Smooth muscle cell (in vitro differentiated cells): ENCODE results near the gene COPG1. TPM values are rescaled to one million over a fixed set of nuclear protein-coding genes. Genes with fewer than 3 reads are reported as not detected.
"Not testable (repeated sequence)": the region's sequence is repeated elsewhere in the genome, so short reads cannot be mapped to it uniquely, and the experiment has no call there.

ENCODE experiments used
- DNase-seq: peaks from one replicate; lab custom pipeline; 2025; ENCODE audit not compliant: unreplicated experiment; lab: John Stamatoyannopoulos, UW
- H2AFZ ChIP-seq: fragments of 200-600 bp; sonication (generic); 2 replicates; pipeline ENCODE4 v1.6.0; 2016; ENCODE audit warnings: antibody characterized with exemption, low read depth, mild to moderate bottlenecking
- H3F3A ChIP-seq: fragments of 200-600 bp; sonication (generic); 2 replicates; pipeline ENCODE4 v1.6.0; 2017; ENCODE audit warnings: antibody characterized with exemption, low read depth
- H3K27ac ChIP-seq: fragments of 200-600 bp; sonication (generic); 2 replicates; pipeline ENCODE4 v1.5.1; 2016; ENCODE audit warnings: low read depth, mild to moderate bottlenecking
- H3K27me3 ChIP-seq: fragments of 200-600 bp; sonication (generic); 2 replicates; pipeline ENCODE4 v1.6.1; 2016; ENCODE audit warnings: low read depth, mild to moderate bottlenecking
- H3K36me3 ChIP-seq: fragments of 200-600 bp; sonication (generic); 2 replicates; pipeline ENCODE4 v1.5.1; 2016; ENCODE audit warnings: low read depth
- H3K4me1 ChIP-seq: fragments of 200-600 bp; sonication (generic); 2 replicates; pipeline ENCODE4 v1.5.1; 2016; ENCODE audit warnings: low read depth
- H3K4me2 ChIP-seq: fragments of 200-600 bp; sonication (generic); 2 replicates; pipeline ENCODE4 v1.6.0; 2016; ENCODE audit warnings: mild to moderate bottlenecking
- H3K4me3 ChIP-seq: fragments of 200-600 bp; sonication (generic); 2 replicates; pipeline ENCODE4 v1.5.1; 2016; ENCODE audit warnings: mild to moderate bottlenecking
- H3K79me2 ChIP-seq: fragments of 200-600 bp; sonication (generic); 2 replicates; pipeline ENCODE4 v1.6.0; 2016; ENCODE audit warnings: low read depth, mild to moderate bottlenecking
- H3K9ac ChIP-seq: fragments of 200-600 bp; sonication (generic); 2 replicates; pipeline ENCODE4 v1.6.0; 2016; ENCODE audit warnings: low read depth
- H3K9me3 ChIP-seq: fragments of 200-600 bp; sonication (generic); replicated peaks from 2 replicates; pipeline ENCODE4 v1.5.1; 2016; ENCODE audit warnings: low read depth
- H4K20me1 ChIP-seq: fragments of 200-600 bp; sonication (generic); 2 replicates; pipeline ENCODE4 v1.6.0; 2016; ENCODE audit warnings: low read depth
- CTCF ChIP-seq: fragments of 200-600 bp; sonication (generic); IDR thresholded peaks from 2 replicates; pipeline ENCODE4 v1.5.1; 2017; ENCODE audit warnings: borderline replicate concordance, mild to moderate bottlenecking, antibody characterized with exemption; ENCODE audit not compliant: insufficient read depth, poor library complexity, severe bottlenecking
- WGBS: methylation state at CpG from one replicate; pipeline ENCODE4 v1.1.7; 2016; ENCODE audit warnings: low lambda C conversion rate; 5-methylcytosine and 5-hydroxymethylcytosine counted together
- polyA plus RNA-seq: library from polyadenylated mRNA; unstranded; fragments of >200 nt; fragmentation: Nextera tagmentation; extraction: Ambion mirVana; gene quantifications from 2 replicates; pipeline ENCODE4 v1.2.1, GENCODE V29; 2016
- total RNA-seq: library from RNA; depleted of rRNA; stranded (reverse); fragments of >200 nt; gene quantifications from 2 replicates; pipeline ENCODE4 v1.2.3, GENCODE V29; 2014

COPG1 gene
- total and polyA plus RNA-seq, 2 experiments from 2014 or later, result 177 to 265 TPM

GRCh38 chr3:129245641-129246306 lies 3.6 kb upstream of the COPG1 start:
- peak overlapping the region; percentile 36 for H3K27ac ChIP-seq

DNA sequence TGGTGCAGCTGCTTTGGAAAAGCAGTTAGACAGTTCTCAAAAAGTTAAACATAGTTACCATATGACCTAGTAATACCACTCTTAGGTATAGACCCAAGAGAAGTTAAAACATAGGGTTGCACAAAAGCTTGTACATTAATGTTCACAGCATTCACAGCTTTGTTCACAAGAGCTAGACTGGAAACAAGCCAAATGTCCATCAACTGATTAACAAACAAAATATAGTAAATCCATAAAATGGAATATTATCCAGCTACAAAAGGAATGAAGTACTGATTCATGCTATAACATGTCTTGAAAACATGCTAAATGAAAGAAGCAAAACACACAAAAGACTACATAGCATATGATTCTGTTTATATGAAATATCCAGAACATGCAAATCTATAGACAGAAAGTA lies 2.8 kb upstream of the COPG1 start:
- Histone ChIP-seq H3K4me1 (peaks cover 12% of the 10 kb centered on the region), H3K4me3 (no peak overlapping the region), H4K20me1 (peaks cover 10% of the 10 kb centered on the region), H3K79me2 (peaks cover 43% of the 10 kb centered on the region), H3K27ac (no peak overlapping the region), H3K9ac (no peak overlapping the region), H3K36me3 (no peaks in the 10 kb centered on the region), H3F3A (no peaks in the 10 kb centered on the region), H2AFZ (no peak overlapping the region), H3K9me3 (no peaks in the 10 kb centered on the region), H3K4me2 (no peak overlapping the region), H3K27me3 (no peaks in the 10 kb centered on the region)
- no peak for DNase-seq
- TF ChIP-seq CTCF, result no peak

More at GRCh38 chr3:129245641-129246306, 3.6 kb upstream of the COPG1 start:
- peak; percentile 91 for TF ChIP-seq CTCF
- WGBS, result 25% methylated on average over 11 of the region's 11 CpGs
- not testable (repeated sequence) for H3F3A ChIP-seq, H4K20me1 ChIP-seq, H3K36me3 ChIP-seq, H3K4me3 ChIP-seq, H2AFZ ChIP-seq, H3K9ac ChIP-seq, H3K27me3 ChIP-seq, H3K9me3 ChIP-seq
- Histone ChIP-seq H3K79me2 (peaks cover 35% of the 10 kb centered on the region), H3K4me2 (peak overlapping the region; percentile 20), H3K4me1 (peaks cover 12% of the 10 kb centered on the region)
- peak; percentile 17 for DNase-seq

- TF ChIP-seq CTCF, result no peak
- Histone ChIP-seq H3K79me2 (peaks cover 49% of the 10 kb centered on the region), H3K4me2 (peak overlapping the region; percentile 99), H3K27me3 (no peaks in the 10 kb centered on the region), H3K4me1 (peaks cover 12% of the 10 kb centered on the region), H3K36me3 (no peaks in the 10 kb centered on the region), H3K9me3 (no peaks in the 10 kb centered on the region), H4K20me1 (peaks cover 28% of the 10 kb centered on the region), H3F3A (peaks cover 3% of the 10 kb centered on the region), H2AFZ (peak overlapping the region; percentile 31), H3K4me3 (peak overlapping the region; percentile 89), H3K27ac (no peak overlapping the region), H3K9ac (peak overlapping the region; percentile 100)
- 72% methylated on average over 21 of the region's 21 CpGs for WGBS
- no peak for DNase-seq
Observed at GRCh38 chr3:129248286-129248979, 973 bp upstream of the COPG1 start.
